SIG-M5 treated with dmso at 0.1 percent for 504 hours (cell line): ENCODE results near the gene FGD4.

Source experiments
- DNase-seq: peaks from one replicate; lab custom pipeline; 2025; ENCODE audit not compliant: unreplicated experiment; lab: John Stamatoyannopoulos, UW

The FGD4 gene

DNA sequence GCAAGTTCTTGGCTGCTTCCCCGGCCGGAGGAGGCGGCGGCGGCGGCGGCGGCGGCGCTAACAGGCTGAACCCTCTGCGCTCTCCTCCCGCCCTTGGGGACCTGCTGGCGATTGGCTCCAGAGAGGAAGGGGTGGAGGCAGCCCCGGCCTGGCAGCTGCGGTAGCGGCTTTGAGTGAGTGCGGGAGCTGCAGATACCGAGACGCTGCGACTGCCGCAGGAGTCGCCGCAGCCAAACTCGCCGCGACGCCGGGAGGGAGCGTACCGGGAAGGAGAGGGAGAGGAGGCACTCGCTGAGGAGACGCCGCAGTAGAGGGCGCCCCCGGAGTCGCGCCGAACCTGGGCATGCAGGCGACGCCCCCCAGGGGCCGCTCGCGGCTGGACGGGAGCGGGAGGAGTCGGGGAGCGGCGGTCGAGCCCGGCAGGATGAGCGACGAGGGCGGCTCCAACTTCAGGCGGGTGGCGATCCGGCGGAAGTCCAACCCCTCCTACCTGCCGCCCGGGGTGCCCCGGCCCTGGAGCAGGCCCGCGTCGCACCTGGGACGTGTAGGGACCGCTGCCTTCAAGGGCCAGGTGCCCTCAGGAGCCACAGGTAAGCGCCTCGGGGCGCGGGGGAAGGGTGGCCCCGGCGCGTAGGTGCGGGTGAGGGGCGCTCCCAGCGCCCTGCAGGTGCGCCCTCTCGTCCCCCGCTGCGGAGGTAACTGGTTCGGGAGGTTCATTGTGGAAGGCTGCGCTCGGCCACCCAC lies at the start of gene FGD4:
FGD4 (plus strand) TSS at position 189 of the 744 bp plus-strand sequence.
- DNase-seq = peak; percentile 78

GRCh38 chr12:32353540-32353939 lies 45.8 kb upstream of the FGD4 start:
- no peak for DNase-seq

DNA sequence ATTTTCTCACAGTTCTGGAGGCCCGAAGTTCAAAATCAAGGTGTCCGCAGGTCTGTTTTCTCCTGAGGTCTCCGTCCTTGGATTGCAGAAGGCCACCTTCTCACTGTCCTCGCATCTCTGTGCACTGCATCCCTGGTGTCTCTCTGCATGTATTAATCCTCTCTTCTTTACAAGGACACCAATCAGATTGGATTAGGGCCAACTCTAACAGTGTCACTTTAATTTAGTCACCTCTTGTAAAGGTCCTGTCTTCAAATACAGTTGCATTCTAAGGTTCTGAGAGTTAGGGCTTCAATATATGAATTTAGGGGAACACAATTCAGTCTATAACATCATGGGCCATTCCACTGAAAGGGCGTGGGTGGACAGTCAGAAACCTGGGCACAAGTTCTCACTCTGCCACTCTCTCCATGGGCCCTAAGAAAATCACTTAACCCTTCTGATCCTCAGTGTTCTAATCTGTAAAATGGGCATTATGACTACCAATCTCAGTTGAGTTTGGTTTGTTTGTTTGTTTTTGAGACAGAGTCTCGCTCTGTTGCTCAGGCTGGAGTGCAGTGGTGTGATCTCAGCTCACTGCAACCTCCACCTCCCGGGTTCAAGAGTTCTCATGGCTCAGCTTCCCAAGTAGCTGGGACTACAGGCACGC lies 41.6 kb upstream of the FGD4 start:
- no peak for DNase-seq

- no peak for DNase-seq
Observed at GRCh38 chr12:32360956-32361355, 38.4 kb upstream of the FGD4 start.

DNA sequence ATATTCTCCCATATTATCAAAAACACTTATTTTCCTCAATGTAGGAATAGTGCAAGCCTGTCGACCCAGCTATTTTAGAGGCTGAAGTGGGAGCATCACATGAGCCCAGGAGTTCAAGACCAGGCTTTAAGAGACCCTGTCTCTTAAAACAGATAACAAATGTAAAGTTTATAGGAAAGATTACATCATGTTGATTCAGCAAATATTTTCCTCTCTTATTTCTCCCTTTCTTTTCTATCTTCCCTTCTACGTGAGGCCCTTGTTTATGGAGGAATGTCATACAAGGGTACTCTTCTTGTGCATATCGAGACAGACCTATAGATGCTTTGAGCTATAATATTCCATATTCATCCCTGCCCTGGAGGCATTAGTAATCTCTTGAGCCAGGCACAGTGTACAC lies 36.5 kb upstream of the FGD4 start:
- DNase-seq = no peak

DNA sequence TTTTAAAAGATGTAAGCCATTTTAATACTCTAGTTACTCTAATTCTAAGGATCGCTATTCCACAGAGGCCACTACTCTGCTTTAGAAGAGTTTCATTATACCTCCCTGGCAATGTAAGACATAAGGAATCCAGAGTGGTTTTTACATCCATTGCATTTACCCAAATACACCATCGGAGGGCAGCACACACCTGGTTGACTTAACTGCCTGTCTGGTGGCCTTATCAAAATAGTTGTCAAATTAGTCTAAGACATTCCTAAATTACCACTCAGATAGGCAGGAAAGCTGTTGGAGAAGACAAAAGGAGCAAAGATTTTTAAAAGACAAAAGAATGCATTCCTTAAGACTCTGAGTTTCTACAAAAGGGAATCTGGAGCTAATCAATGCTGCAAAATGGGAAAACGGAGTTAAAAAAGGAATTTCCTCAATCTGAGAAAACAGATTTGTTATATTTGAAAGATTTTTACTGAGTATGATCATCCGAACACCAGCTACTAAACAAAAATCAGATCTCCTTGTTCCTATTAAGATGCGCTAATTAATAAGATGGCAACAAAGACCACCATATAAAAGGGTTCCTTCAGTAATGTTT lies 33.8 kb upstream of the FGD4 start:
- peak; percentile 73 for DNase-seq

DNA sequence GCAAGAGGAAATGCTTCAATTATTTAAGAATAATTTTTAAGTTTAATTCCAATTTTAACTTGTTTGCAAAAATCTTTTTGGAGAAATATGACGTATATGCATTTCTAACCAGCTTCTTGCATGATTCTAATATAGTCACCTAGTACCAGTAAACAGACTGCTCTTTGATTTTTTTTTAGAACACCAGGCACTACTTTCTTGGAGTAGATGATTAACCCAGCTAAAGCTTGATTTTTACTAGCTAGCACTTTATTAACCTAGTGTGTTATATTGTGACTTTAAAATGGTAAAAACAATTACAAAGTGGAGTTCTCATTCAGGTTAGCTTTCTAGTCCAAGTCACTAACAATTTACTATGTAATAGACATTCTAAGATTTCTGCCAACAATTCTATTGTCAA lies 32.6 kb upstream of the FGD4 start:
- DNase-seq = no peak

DNA sequence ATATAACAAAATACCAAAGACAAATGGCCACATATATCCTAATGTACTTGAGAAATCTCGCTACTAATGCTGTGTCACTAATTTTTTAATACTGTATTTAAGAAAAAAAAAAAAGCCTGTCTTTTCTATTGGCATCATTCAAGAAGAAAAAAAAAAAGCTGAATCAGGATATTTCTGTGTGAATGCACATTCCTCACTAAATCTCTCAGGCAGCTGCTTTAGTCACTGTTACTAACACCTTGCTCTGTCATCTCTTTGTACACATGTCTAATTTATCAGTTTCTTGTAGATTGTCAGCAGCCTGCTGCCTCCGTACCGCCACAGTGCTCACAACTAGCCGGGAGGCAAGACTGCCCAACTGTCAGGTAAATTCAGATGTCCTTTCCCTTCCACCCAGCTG lies 32.0 kb upstream of the FGD4 start:
- DNase-seq = no peak

DNA sequence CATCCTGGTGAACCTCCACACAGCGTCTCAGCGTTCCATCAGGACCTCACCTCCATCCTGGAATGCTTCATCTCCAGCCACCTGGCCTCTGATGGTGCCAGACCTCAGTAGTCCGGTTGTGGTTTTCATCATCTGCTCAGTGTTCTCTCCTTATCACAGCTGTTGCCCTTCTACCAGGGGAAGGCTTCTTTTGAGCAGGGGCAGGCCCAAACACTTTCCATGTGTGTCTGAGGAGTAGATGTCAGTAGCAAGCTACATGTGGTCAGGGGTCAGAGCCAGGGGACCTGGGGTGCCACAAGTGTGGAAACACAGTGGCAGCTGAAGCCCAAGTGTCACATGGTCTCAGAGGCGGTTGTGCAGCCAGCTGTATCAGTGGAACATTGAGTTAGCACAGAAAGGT lies 30.2 kb upstream of the FGD4 start:
- no peak for DNase-seq

DNA sequence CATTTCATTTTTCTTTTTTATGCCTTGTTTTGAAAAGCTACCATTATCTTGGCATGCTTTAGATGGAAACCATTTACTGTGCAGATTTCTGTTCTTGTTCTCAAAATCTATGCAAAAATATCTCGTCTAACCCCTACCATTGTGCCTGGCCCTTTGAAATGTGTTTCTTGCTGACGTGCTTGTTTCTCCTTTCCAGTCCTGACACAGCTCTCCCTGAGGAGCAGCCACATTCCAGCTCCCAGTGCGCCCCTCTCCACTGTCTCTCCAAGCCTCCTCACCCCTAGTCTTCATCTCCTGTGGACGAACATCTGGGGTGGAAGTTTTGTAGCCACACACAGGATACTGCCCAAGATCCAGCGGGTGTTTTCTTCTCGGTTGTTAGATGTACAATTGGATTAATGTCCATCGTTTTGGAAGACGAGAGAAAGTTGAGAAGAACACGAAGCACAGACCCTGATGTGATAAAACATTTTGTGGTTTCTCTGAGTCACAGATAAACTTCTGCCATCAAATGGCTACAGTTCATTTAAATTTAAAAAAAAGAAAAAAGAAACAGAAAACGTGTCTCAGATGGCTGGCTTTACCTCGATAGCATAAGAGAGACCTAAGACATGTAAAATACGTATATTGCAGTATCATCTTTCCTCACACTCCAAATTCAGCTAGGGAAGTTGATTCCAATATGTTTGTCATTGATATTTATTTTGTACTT lies 21.9 kb upstream of the FGD4 start:
- DNase-seq = no peak

GRCh38 chr12:32379213-32379612 lies 20.1 kb upstream of the FGD4 start:
- DNase-seq = peak; percentile 9

DNA sequence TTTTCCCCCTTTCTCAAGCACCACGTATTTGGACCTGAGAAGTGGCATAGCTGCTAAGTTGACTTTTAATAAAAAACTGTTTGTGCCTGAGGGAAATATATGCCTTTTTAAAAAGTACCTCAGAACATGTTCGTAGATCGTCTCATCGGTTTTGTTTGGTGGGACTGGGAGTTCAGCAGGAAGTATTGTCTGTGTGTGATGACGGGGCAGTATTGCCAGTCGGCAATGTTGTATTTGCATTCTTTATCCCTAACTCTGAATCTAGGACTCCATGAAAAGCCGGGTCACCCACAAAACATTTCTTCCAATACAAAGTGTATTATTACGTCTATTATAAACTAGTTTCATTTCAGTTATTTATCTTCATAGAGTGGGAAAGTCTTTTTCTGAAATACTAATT lies 19.7 kb upstream of the FGD4 start:
- no peak for DNase-seq

DNA sequence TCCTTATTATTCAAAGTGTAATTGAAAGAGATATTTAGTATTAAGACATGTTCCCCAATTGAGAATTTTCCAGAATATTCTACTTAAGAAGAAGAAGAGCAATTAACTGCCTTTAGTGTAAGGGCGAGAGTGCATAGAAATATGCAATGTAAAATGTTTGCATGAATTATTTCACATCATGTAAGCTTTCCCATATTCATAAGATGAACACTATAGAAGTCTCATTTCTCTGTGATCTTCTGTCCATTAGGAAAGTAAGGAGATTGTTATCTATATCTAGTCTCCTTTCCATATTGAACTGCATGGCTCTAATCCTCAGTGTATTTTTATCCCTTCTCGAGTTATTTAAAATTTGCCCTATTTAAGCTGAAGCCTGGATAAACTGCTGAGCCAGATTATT lies 17.1 kb upstream of the FGD4 start:
- no peak for DNase-seq

GRCh38 chr12:32390572-32391219 lies 8.7 kb upstream of the FGD4 start:
- DNase-seq = no peak

DNA sequence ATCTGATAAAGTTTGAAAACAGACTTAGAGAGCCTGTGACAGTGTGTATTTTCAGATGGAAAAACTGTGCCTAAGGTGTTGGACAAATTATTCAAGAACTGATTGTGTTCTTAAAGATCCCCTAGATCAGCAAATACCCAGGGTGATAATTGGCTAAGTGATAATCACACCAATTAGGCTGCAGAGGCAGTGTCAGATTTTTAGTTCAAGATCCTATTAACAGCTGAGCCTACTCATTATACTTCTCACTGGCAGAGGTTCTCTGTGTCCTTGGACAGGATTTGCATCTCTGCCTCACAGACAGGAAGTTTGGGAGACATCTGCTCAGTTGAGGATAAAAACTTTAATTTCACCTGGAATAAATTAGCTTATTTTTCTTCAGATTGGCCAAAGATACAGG lies 4.3 kb upstream of the FGD4 start:
- DNase-seq = no peak

- DNase-seq = no peak
Observed at GRCh38 chr12:32397696-32398095, 1.7 kb upstream of the FGD4 start.

DNA sequence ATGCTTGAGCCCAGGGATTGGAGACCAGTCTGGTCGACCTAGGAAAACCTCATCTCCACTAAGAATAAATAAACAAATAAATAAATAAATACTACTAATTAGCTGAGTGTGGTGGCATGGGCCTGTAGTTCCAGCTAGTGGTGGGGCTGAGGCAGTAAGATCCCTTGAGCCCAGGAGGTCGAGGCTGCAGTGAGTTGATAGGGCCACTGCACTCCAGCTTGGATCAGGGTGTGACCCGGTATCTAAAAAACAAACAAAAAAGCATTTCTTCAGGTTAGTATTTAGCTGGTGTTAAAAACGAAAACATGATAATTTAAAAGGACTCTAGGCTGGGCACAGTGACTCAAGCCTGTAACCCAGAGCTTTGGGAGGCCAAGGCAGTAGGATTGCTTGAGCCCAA lies 1.2 kb upstream of the FGD4 start:
- no peak for DNase-seq

GRCh38 chr12:32398816-32399369 lies 465 bp upstream of the FGD4 start:
- DNase-seq = no peak

DNA sequence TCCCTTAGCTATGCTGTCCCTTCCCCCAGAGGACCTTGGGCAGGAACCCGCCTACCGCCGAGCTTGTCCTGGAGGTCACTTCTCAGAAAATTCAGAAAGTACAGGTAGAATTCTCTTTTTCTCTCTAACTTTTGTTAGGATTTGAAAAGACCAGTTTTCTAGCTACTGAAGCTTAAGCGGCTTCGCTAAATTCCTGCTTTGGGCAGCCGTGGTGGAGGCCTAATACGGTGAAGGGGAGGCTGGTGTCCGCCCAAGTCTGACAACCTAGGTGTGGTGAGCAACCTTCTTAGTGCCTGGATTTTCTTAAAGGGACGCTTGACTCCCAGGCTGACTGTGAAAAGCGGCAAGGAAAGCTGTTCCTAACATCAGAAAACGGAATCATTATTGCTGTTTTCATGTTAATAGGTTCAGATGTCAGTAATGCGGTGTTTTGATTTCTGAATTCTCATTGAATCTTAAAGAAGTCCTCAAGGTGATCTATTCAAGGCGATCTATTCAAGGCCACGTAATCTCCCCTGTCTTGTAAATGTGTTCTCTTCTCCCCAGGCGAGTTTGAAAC lies 835 bp downstream of the FGD4 start:
- no peak for DNase-seq

DNA sequence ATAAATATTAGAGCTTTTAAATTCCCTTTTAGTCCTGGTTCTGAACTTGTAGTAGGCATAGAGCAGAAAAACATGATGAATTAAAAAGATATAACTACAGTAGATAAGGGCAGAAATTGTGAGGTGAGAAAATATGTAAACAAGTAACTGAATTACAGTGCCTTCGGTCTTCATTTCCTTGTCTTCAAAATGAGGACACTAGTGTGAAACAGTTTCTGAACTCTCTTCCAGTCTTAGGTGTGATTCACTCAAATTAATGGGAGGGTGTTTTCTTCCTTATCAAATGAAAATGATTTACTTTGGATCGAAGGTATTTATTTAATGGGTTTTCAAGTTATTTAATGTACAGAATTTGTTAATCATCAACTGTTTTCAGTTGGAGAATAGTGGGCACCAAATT lies 1.5 kb downstream of the FGD4 start:
- no peak for DNase-seq

- no peak for DNase-seq
Observed at GRCh38 chr12:32402170-32402569, 2.8 kb downstream of the FGD4 start.
